Measurements from ENCODE around the gene CHGA.

Gene CHGA

DNA sequence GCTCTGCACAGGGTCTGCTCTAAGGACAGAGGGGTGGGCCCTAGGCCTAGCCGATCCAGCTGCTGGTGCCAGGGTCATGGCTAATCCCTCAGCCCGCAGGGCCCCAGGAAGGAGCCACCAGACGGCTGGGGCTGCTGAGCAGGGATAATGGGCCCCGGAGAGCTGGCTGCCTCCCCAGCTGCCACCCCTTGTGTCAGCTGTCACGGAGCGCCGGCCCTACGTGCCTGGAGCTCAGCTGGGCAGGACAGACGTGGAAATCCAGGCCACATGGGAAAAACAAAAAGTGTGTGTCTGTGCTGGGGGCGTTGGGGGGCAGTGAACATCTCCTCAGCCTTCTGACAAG, 36.2 kb downstream of the CHGA start:
- TF ChIP-seq EZH2phosphoT487 (IDR thresholded peaks at IDR 0.05; ENCODE audit: borderline replicate concordance) (no peak), CTCF (conservative IDR thresholded peaks at IDR 0.05; ENCODE audit: low read length) (no peak)
- H3K9ac ChIP-seq (ENCODE audit: low read depth, low read length, poor library complexity, severe bottlenecking), result no peak overlapping the region
- H3K79me2 ChIP-seq (ENCODE audit: insufficient read depth, low read length), result no peaks in the 10 kb centered on the region

DNA sequence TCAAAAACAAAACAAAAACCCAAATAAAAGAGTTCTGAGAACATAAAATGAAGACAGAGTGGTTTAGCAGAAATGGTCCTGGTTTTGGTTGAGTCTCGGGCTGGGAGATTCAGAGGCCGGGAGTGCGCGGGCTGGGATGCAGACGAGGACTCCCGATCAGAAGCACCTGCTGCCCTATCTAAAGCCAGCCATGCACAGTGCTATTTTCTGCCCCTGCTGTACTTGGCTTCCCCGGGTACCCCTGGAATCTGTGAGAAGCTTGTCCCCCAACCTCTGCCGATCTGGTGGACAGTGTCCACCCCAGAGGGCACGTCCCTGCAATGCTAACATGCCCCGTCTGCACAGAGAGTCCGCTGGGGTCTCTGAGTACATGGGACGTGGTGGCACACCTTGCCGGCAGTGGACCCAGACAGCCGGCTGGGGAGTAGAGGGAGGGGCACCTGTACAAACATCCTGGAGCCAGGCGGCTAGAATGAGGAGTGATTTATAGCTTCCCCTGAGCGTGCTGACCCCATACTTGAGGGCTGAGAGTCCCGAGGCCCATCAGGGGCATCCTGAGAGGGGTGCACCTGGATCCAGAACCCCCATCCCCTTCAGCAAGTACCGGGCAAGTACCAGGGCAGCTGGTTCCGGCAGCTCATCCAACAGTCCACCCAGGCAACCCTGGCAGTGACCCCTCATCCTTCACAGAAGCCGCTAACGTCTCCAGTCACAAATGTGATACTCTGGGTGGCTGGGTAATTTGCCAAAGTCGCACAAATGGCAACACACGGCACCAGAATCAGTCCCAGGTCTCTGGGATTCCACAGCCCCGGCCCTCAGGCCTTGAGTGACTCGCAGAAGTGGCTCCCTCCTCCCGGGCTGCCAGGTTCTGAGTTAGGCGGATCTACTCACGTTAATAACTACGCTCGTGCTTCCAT, 37.1 kb downstream of the CHGA start:
- no peak overlapping the region for H3K9ac ChIP-seq (ENCODE audit: low read depth, low read length, poor library complexity, severe bottlenecking)
- peaks cover 67% of the 10 kb centered on the region; the same call in 1 of the 2 replicates for H3K36me3 ChIP-seq (ENCODE audit: insufficient read depth, low read length)
- H3F3A ChIP-seq (ENCODE audit: low read depth), result no peaks in the 10 kb centered on the region
- H3K9me2 ChIP-seq (replicated peaks; ENCODE audit: low read depth, low read length), result no peaks in the 10 kb centered on the region
- H3K4me2 ChIP-seq (ENCODE audit: low read depth, low read length, poor library complexity, severe bottlenecking), result no peak overlapping the region
- no peak overlapping the region for H2AFZ ChIP-seq (ENCODE audit: low read length)
- TF ChIP-seq CTCF (conservative IDR thresholded peaks at IDR 0.05; ENCODE audit: low read length) (no peak), EZH2phosphoT487 (IDR thresholded peaks at IDR 0.05; ENCODE audit: borderline replicate concordance) (no peak)
- no peaks in the 10 kb centered on the region for H3K9me3 ChIP-seq (ENCODE audit: insufficient read depth, low read depth, low read length)
- H3K4me1 ChIP-seq (ENCODE audit: insufficient read depth, low read length, poor library complexity, severe bottlenecking), result no peaks in the 10 kb centered on the region
- no peaks in the 10 kb centered on the region for H4K20me1 ChIP-seq (ENCODE audit: insufficient read depth, low read length, poor library complexity, severe bottlenecking)
- H3K79me2 ChIP-seq (ENCODE audit: insufficient read depth, low read length), result peaks cover 3% of the 10 kb centered on the region; the same call in 1 of the 2 replicates
- no peak overlapping the region for H3K4me3 ChIP-seq (ENCODE audit: low read length, poor library complexity, severe bottlenecking)
- H3K27me3 ChIP-seq (ENCODE audit: insufficient read depth, low read length, poor library complexity, severe bottlenecking), result no peaks in the 10 kb centered on the region

More for the DNA sequence above, 36.2 kb downstream of the CHGA start:
- H3K9me2 ChIP-seq (replicated peaks; ENCODE audit: low read depth, low read length), result no peaks in the 10 kb centered on the region
- no peaks in the 10 kb centered on the region for H3K9me3 ChIP-seq (ENCODE audit: insufficient read depth, low read depth, low read length)
- no peaks in the 10 kb centered on the region for H3K27me3 ChIP-seq (ENCODE audit: insufficient read depth, low read length, poor library complexity, severe bottlenecking)
- no peaks in the 10 kb centered on the region for H3F3A ChIP-seq (ENCODE audit: low read depth)
- peaks cover 67% of the 10 kb centered on the region; the same call in 1 of the 2 replicates for H3K36me3 ChIP-seq (ENCODE audit: insufficient read depth, low read length)
- no peaks in the 10 kb centered on the region for H4K20me1 ChIP-seq (ENCODE audit: insufficient read depth, low read length, poor library complexity, severe bottlenecking)
- H2AFZ ChIP-seq (ENCODE audit: low read length), result no peak overlapping the region
- H3K4me3 ChIP-seq (ENCODE audit: low read length, poor library complexity, severe bottlenecking), result no peak overlapping the region
- no peak overlapping the region for H3K4me2 ChIP-seq (ENCODE audit: low read depth, low read length, poor library complexity, severe bottlenecking)
- H3K4me1 ChIP-seq (ENCODE audit: insufficient read depth, low read length, poor library complexity, severe bottlenecking), result no peaks in the 10 kb centered on the region

DNA sequence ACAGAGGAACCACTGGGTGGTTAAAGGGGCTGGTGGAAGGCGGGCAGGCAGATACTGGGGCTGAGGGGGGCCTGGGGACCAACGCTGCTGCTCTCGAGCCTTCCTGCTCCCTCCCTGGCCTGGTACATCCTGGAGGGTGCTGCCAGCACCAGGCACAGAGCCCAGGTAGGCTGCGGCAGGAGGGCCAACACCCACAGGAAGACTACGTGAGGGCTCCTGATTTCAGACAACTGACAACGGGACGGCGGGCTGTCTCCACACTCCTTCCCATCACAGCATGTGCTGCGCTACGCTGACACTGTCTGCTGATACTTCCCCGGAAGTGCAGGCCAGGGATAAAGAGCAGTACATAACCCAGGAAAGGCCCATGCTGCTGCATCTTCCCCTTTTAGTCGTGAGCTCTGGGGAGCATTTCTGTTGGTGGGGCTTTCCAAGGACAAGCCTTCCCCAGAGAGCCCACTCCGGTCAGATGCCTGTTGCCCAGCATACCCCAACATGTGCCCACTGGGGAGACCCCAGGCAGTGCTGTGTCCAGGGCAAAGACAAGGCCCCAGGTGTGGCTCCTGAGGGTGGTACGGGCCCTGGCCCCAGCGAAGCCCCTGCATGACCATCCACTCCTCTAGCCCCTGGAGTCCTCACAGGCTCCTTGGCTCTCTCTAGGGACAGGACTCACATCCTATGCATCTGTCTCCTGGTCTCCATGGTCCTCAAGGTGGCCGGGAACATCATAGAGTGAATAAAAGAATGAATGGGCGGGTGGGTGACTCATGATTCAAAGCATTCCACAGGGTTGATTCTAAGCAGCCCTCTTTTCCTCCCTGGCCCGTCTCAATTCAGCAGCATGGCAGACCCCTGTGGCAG, 38.0 kb downstream of the CHGA start:
- Histone ChIP-seq H3K36me3 (ENCODE audit: insufficient read depth, low read length) (peaks cover 60% of the 10 kb centered on the region; the same call in 1 of the 2 replicates), H3K27me3 (ENCODE audit: insufficient read depth, low read length, poor library complexity, severe bottlenecking) (no peaks in the 10 kb centered on the region), H4K20me1 (ENCODE audit: insufficient read depth, low read length, poor library complexity, severe bottlenecking) (no peaks in the 10 kb centered on the region), H3K9me3 (ENCODE audit: insufficient read depth, low read depth, low read length) (no peaks in the 10 kb centered on the region), H2AFZ (ENCODE audit: low read length) (no peak overlapping the region), H3K9me2 (replicated peaks; ENCODE audit: low read depth, low read length) (no peaks in the 10 kb centered on the region), H3F3A (ENCODE audit: low read depth) (no peaks in the 10 kb centered on the region), H3K79me2 (ENCODE audit: insufficient read depth, low read length) (peaks cover 7% of the 10 kb centered on the region; the same call in 1 of the 2 replicates), H3K4me3 (ENCODE audit: low read length, poor library complexity, severe bottlenecking) (no peak overlapping the region), H3K4me1 (ENCODE audit: insufficient read depth, low read length, poor library complexity, severe bottlenecking) (no peaks in the 10 kb centered on the region), H3K9ac (ENCODE audit: low read depth, low read length, poor library complexity, severe bottlenecking) (no peak overlapping the region), H3K4me2 (ENCODE audit: low read depth, low read length, poor library complexity, severe bottlenecking) (no peak overlapping the region)
- no peak for TF ChIP-seq CTCF (conservative IDR thresholded peaks at IDR 0.05; ENCODE audit: low read length)
- no peak for TF ChIP-seq EZH2phosphoT487 (IDR thresholded peaks at IDR 0.05; ENCODE audit: borderline replicate concordance)
